GM19324 (cell line): ENCODE data around the gene EPHA6.

Source experiments
- ATAC-seq: cut with Tn5 transposase; IDR thresholded peaks from one replicate; pipeline ENCODE4 v1.9.1; 2021; ENCODE audit warnings: mild to moderate bottlenecking, moderate library complexity; ENCODE audit not compliant: unreplicated experiment, low FRiP score

The EPHA6 gene

DNA sequence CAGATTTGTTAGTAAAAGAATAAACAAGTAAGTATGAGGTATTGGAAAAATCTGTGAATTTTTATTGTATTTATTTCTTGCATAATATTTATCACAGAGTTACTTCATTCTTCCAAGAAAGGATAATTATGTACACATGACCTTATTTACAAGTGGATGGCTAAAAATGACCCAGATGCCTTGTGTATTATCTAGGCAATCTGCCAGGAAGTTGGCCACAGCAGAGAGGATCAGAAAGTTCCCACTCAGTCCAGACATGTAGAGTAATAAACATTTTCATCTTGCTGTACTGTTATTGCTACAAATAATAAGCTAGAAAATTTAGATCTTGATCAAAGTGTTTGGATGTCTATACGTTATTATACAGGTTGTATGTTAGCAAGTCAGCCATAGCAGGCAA is 317.1 kb downstream of the EPHA6 start:
- no peak for ATAC-seq

DNA sequence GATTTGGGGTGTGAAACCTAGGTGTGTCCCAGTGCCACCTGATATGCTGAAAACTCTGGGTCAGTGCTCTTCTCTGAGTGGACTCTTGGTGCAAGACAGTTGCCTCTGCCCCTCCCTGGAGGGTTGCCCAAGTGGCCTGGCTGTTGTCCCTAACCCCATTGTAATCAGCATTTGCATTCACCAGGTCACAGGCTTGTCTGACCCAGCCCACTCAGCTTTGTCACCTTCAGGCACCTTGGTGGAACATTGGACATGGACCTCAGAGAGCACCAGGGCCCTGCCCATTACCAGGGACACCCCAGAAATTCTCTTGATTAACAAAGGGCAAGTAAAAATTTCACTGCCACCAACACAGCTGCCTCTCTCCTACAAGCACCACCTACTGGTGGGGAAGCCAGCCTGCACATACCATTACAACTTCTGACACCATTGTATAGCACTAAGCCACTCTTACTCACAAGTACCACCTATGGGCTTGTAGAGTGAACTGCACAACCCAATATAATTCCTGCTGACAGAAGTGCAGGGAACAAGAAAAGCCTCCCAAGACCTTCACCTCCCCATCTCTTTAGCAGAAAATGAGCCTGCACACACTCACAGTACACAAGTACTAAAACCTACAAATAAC is 324.6 kb downstream of the EPHA6 start:
- no peak for ATAC-seq

DNA sequence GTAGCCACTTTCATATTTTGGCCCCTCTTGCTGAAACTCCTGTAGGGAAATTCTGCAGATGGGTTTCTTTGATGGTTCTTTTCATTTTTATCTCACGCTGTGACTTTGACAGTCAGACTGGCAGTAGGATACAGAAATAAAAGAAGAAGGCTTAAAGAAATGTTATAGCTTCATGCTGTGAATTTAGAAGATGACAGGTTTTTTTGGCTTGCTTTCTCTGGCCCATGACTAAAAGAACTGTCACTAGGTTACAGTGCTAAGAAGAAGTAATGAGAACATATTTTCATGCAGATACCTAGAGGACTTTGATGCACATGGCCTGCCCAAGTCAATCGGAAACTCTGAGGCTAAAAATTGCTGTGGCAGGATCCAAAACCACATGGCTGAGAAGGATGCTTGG is 334.5 kb downstream of the EPHA6 start:
- no peak for ATAC-seq

DNA sequence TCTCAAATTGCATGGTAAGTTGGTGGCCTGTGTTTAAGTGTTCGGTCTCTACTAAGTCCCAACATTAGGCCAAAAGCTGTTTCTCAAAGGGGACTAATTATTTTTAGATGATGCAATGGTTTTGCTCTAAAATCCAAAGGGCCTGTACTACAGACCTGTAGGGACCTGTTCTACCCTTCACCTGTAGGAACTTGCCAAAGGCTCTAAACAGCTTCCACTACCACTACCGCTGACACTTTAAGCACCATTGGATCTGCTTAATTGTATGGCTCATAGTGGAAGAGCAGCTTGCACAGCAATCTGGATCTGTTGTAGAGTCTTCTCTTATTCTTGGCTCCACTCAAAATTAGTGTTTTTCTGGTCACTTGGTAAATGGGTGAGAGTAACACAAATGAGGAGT is 346.8 kb downstream of the EPHA6 start:
- ATAC-seq = no peak

DNA sequence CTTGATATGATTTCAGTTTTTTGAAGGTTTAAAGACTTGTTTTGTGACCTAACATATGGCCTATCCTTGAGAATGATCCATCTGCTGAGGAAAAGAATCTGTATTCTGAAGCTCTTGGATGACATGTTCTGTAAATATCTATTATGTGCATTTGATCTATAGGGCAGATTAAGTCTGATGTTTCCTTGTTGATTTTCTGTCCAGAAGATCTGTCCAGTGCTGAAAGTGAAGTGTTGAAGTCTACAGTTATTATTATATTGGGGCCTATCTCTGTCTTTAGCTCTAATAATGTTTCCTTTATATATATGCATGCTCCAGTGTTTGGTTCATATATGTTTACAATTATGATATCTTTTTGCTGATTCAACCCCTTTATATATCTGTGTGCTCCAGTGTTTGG is 362.8 kb downstream of the EPHA6 start:
- ATAC-seq = no peak

DNA sequence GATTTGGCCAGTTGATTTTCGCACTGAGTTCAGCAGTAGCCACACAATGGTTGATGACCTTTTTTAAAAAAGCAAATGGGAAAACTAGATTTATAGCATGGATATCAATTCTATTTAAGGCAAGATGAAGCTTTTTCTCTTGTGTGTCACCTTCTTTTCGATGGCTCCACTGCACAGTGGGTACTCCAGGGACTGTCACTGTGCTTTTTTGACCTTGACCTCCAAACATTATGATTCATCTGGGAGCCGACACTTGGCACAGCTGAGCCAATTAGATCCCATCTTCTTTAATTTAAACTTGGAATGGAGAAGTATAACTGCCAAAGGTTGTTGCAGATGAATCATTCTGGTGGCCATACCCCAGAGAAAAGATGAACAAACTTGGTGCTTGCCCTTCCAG is 367.3 kb downstream of the EPHA6 start:
- ATAC-seq = no peak

DNA sequence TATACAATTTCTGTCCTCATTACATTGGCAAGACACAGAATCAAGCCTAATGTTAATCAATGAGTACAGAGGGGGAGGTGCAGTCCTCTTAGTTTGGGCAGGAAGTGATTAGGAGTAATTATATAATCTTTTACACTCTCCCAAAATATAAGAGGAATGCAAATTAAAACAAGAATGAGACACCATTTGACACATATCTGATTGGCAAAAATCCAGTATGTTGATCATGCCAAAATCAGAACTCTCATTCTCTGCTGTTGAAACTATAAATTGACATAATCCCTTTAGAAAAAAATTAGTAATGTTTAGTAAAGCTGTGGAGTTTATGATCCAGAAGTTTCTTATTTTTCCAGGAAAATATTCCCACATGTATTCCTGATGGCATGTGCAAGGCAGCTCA is 373.4 kb downstream of the EPHA6 start:
- ATAC-seq = no peak

DNA sequence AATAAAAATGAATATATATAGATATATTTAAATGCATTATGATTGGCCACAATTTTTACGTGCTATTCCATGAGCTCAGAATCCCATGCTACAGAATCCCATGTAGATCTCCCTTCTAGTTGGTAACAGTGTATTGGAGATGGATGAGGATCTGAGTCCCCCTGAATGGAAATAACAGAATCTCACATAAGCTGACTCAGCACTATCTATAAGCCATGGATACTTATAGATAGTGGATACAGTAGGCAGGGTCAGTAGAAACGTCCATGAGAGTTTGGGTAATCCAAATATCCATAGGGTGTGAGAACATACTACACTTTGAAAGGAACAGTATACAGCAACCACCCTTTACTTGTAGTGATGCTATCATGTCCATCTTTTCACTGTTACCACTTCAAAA is 375.4 kb downstream of the EPHA6 start:
- no peak for ATAC-seq

DNA sequence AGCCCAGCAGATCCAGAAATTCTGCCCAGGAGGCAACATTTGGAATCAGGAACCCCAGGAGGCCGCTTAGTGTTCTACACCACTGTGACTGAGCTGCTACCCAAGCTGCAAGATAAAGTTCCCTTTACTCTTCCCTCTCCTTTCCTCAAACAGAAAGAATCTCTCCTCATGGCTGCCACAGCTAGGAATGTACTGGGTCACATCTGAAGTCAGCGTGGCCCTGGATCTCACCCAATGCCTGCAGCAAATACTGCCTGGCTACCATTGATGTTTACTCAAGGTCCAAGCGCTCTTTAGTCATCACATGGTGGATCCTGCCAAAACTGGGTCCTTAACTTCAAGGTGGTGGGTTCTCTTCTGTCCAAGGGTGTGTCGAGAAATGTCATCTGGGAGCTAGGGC is 382.7 kb downstream of the EPHA6 start:
- no peak for ATAC-seq

DNA sequence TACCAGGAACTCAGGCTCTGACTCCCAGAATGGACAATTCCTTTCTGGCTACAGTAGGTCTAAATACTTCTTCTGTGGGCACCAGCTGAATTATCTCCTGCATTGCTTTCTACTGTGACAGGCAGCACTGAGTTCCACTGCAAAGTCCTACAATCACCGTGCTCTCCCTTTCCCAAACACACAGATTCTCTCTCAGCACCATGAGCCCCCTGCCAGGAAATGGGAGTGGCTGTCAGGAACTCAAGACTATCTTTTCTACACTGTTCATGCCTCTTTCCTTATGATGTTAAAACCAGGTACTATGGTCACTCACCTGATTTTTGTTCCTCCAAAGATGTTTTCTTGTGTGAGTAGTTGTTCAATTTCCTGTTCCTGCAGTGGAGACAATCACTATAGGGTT is 383.4 kb downstream of the EPHA6 start:
- no peak for ATAC-seq

DNA sequence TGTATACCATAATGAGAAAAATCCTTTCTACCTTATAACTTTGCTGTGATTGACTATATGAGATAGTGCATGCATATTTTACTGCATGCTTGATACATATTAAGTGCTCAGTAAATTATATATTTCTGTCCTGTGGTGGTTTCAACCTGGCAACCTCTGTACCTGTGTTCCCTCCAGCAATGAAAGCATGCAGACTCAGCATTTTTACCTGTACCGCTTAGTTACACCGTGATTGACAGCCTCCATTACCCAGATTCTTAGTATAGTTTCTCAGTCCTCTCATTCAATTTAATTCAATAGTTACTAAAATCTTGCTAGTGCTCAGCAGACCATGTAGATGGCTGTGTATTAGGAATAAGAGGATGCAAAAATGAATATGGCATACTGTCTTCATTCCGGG is 386.0 kb downstream of the EPHA6 start:
- no peak for ATAC-seq

DNA sequence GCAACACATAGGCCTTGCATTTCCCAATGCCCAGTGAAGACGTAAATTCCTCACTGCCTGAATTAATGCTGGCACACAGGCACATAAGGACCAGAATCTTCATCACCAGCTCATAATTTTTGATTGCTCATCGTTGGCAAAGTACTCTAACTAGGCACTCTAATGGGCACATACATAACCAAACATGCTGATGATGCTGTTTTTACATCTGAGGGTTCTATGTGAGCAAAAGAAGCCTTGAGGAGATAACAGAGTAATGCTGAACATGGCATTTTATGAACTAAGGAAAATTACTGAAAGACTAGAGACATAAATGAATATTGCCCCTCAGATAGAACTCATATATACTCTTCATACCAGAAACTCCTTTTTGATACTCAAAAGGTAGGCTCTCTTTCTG is 387.4 kb downstream of the EPHA6 start:
- no peak for ATAC-seq

DNA sequence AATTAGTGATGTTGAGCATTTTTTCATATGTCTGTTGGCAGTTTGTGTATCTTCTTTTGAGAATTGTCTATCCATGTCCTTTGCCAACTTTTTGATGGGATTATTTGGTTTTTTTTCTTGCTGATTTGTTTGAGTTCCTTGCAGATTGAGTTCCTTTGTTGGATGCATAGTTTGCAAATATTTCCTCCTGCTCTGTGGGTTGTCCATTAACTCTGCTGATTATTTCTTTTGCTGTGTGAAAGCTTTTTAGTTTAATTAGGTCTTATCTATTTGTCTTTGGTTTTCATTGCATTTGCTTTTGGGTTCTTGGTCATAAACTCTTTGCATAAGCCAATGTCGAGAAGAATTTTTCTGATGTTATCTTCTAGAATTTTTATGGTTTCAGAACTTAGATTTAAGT is 414.6 kb downstream of the EPHA6 start:
- no peak for ATAC-seq

DNA sequence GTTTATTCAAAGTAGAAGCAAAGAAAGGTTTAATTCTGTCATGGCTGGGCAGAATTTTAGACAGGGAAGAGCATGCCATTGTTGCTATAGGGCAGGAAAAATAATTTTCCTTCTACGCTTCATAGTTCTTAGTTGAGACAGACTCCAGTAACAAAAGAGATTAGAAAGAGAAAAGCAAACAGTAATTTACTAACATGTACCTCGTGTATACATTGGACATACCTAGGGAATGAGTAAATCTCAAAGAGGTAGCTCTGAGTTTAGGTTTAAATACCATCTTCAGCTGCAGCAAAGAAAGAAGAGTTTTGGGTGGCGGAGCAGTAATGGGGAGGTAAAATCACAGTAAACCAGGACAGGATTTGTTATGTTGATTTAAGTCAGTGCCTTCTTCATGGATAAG is 416.1 kb downstream of the EPHA6 start:
- ATAC-seq = no peak

DNA sequence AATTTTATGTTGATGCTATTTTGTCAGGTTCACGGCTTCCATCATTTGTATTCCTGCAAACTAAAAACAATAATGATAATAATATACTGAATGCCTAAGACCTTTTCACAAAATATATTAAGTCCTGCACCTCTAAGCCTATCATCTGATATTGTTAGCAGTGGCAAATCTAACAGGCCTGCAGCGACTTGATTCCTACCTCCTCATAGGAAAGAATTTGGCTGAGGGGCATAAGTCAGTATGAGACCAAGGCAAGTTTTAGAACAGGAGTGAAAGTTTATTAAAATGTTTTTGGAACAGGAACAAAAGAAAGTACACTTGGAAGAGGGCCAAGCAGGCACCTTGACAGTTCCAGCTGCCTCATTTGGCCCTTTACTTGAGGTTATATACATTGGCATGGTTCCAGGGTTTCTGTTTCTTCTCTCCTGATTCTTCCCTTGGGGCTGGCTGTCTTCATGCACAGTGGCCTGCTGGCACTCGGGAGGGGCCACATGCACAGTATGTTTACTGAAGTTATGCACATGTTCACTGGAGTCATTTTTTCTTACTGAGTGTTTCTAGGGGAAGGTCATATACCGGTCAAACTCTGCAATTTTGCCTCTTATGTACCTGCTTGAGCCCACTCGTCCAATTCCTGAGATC is 418.1 kb downstream of the EPHA6 start:
- no peak for ATAC-seq

DNA sequence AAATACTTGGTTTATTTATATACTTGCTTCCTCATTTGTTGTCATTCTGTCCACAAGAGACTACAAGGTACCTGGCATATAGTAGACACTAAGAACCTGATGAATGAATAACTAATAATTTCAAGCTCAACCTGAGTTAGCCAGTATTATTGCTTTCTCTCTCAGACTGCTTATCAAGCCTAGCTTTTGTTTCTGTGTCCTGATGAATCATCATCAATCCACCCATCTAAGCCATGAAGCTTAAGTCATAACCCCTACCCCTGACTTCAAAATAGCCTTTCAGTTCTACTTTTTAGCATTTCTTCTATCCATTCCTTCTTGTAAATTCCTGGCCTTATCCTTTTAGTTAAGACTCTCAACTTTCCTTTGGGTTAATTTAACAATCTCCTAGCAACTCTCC is 420.8 kb downstream of the EPHA6 start:
- ATAC-seq = no peak

DNA sequence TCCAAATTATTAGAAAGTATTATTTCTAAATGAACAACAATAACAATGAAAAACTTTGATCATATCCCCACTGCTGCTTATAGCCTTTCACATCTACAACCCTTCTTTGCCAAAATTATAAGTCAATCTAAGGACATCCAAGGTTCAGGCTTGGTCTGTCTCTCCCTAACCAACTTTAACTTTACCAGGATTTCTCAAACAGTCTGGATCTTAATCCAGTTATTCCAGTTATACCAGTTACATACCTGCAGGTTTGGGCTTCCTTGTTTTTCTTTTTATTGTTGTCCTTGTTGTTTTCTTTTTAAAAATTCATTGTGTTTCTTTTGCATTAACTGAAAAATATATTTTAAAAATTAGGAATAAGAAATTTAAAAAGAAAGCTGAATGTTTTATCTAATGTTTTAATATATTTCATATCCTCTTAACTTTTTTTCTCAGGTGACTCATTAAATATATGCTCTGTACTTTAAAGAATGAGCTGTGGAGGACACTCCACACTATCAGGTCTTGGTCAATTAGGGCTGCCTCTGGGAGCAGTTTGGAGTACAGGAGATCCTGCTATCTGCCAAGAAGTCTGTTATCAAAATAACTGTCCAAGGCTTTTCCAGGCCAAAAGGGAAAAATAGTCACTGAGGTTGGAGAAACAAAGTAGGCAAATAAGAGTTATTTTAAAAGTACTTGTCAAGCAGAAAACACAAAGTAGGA is 421.4 kb downstream of the EPHA6 start:
- ATAC-seq = no peak

DNA sequence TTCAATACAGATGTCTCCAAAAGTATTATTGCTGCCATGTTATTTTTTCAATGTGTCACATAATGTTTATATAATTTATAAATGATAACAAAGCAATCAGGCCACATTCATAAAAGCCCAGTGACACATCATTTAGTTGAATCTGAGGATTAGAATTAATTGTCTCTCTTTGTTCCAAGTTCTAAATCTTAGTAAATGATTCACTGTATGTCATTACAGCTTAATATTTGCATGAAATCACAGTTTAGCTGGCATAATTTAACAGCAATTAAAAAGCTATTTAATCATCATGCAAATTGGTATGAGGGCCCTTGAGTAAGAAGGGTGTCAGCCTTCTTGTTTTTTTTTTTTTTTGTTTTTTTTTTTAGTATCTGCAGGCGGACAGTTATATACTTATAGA is 427.0 kb downstream of the EPHA6 start:
- ATAC-seq = no peak

DNA sequence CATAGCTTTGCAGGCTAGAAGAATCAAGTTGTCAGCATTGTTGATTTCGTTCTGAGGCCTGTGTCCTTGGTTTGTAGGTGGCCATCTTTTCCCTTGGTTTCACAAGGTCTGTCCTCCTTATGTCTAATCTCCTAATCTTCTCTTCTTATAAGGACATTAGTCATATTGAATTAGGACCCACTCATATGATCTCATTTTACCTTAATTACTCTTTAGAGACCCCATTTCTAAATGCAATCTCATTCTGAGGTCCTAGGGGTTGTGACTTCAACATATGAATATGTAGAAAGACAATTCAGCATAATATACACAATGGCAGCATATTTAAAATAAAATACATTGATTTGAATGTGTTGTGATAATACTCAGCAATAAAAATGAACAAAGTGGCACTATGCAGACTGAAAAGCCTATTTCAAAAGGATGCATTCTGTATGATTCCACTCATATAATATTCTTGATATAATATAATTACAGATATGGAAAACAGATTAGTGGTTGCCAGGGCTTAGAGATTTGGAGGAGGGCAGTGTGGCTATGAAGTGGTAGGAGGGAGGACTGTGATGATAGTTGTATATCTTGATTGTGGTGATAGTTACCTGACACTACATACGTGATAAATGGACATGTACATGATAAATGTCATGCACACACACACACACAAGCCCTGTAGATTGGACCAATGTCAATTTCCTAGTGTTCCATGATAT is 431.0 kb downstream of the EPHA6 start:
- no peak for ATAC-seq

DNA sequence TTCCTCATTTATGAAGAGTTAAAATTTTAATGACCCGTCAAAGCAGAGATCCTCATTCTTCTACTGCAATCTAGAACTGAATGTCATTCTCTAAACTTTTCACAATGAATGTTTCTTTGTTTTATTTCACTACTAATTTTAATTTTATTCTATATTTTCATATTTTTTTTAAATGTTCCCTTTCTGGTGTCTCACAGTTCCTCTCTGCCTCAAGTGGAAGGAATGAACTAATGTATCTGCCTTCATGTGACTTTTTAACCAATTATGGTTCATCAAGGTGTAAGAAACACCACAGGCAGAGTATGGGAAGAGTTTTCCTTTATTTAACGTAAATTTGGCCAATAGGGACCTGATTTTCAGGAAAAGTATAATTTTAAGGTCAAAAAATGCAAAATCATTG is 441.7 kb downstream of the EPHA6 start:
- ATAC-seq = no peak

DNA sequence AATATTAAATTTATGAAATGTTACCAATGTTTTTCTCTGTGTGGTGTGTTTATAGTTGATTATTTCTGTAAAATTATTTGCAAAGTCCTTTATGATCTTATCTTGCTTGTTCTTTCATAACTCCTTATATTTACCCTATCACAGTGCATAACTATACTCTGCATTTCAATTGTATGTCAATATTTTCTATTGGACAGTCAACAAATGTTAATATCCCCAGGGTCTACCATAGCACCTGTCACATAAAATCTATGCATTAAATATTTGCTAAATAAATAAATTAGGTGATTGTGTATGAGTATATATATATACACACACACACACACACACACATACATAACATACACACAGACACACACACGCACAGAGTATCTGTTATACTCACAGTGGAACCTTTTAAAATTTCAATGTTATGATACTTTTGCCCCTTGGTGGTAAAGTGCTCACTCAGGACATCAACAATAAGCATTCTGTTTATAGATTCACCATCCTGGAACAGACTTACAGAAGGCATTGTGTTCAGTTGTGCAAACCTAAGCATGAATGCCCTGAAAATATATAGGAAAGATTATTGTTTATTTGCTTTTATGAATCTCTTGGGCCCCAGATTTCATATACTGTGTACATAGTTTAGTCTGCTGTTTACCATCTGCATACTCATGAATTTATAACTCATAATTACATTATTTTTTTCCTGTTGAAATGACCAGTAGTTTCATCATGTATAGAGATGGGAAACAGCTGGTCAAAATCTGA is 443.7 kb downstream of the EPHA6 start:
- no peak for ATAC-seq
